PFSK-1 (cell line): ENCODE data around the gene NOC3L.

Source experiments
- FOXP2 ChIP-seq: optimal IDR thresholded peaks from 2 replicates; pipeline ENCODE3; 2011; ENCODE audit warnings: borderline replicate concordance, control low read depth, inconsistent platforms; ENCODE audit not compliant: insufficient read depth; ENCODE audit errors: extremely low read length, extremely low read depth
- POLR2AphosphoS5 ChIP-seq: IDR thresholded peaks from 2 replicates; pipeline ENCODE4 v1.6.1; 2012; ENCODE audit warnings: low read depth, mild to moderate bottlenecking, control low read depth, low read length, moderate library complexity
- SIN3A ChIP-seq: IDR thresholded peaks from 2 replicates; pipeline ENCODE4 v1.6.1; 2012; ENCODE audit warnings: mild to moderate bottlenecking, low read length, moderate library complexity, borderline replicate concordance; ENCODE audit not compliant: insufficient read depth
- TAF1 ChIP-seq: IDR thresholded peaks from 2 replicates; pipeline ENCODE4 v1.6.1; 2012; ENCODE audit warnings: low read length, control low read depth, borderline replicate concordance; ENCODE audit not compliant: insufficient read depth
- TF ChIP-seq, protein P1 (sequence below), 2 experiments: IDR thresholded peaks; 2 replicates each; pipeline versions ENCODE4 v1.6.1 to v1.8.0; 2011 to 2012; ENCODE audit warnings: low read depth in 2 of 2, low read length in 2 of 2, control low read depth in 1 of 2, inconsistent platforms in 1 of 2, mild to moderate bottlenecking in 1 of 2, moderate library complexity in 1 of 2; ENCODE audit not compliant: insufficient read depth in 1 of 2

DNA sequence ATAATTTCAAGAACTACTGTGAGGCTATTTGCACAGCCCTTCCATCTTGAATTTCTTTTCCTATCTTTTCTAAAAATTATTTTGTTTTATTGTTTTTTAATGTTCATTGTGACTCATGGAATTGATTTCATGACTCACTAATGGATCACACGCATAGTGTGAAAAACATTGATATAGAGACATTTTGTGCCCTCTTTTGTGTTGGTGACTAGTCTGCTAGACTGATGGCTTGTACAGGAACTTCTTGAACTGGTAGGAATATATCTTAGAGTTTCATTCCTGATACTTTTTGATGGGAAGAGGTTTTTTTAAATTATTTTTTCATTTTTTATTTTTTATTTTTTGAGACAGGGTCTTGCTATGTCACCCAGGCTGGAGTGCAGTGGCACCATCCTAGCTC is 12.6 kb upstream of the NOC3L start:
- TF ChIP-seq TAF1 (no peak), POLR2AphosphoS5 (no peak), SIN3A (no peak), FOXP2 (no peak)
- TF ChIP-seq, protein P1, sequence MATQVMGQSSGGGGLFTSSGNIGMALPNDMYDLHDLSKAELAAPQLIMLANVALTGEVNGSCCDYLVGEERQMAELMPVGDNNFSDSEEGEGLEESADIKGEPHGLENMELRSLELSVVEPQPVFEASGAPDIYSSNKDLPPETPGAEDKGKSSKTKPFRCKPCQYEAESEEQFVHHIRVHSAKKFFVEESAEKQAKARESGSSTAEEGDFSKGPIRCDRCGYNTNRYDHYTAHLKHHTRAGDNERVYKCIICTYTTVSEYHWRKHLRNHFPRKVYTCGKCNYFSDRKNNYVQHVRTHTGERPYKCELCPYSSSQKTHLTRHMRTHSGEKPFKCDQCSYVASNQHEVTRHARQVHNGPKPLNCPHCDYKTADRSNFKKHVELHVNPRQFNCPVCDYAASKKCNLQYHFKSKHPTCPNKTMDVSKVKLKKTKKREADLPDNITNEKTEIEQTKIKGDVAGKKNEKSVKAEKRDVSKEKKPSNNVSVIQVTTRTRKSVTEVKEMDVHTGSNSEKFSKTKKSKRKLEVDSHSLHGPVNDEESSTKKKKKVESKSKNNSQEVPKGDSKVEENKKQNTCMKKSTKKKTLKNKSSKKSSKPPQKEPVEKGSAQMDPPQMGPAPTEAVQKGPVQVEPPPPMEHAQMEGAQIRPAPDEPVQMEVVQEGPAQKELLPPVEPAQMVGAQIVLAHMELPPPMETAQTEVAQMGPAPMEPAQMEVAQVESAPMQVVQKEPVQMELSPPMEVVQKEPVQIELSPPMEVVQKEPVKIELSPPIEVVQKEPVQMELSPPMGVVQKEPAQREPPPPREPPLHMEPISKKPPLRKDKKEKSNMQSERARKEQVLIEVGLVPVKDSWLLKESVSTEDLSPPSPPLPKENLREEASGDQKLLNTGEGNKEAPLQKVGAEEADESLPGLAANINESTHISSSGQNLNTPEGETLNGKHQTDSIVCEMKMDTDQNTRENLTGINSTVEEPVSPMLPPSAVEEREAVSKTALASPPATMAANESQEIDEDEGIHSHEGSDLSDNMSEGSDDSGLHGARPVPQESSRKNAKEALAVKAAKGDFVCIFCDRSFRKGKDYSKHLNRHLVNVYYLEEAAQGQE (IDR thresholded peaks at IDR 0.05; ENCODE audit: insufficient read depth in 1 of 2, low read depth in 2 of 2, low read length in 2 of 2), result no peak
